Endodermal cell (in vitro differentiated cells): ENCODE data around the gene DNASE1L3. TPM values are rescaled to one million over a fixed set of nuclear protein-coding genes. Genes with fewer than 3 reads are reported as not detected.
A peak's percentile ranks its signal among the peaks of the same experiment; 100 is the strongest.

Source experiments
- DNase-seq: peaks from one replicate; pipeline ENCODE4 v3.0.0-alpha.2; 2017
- H3K27ac ChIP-seq: 2 replicates; pipeline ENCODE4 v1.5.1; 2013; ENCODE audit warnings: mild to moderate bottlenecking, low read depth, low read length, moderate library complexity
- H3K27me3 ChIP-seq: 2 replicates; pipeline ENCODE4 v1.6.1; 2013; ENCODE audit warnings: mild to moderate bottlenecking, low read length, moderate library complexity; ENCODE audit not compliant: insufficient read depth, control insufficient read depth, poor library complexity, severe bottlenecking
- H3K36me3 ChIP-seq: 2 replicates; pipeline ENCODE4 v1.7.0; 2013; ENCODE audit warnings: mild to moderate bottlenecking, low read length, moderate library complexity; ENCODE audit not compliant: control insufficient read depth, insufficient read depth
- H3K4me1 ChIP-seq: one replicate; pipeline ENCODE4 v1.7.0; 2013; ENCODE audit warnings: low read length; ENCODE audit not compliant: control insufficient read depth, insufficient read depth
- H3K4me3 ChIP-seq: 2 replicates; pipeline ENCODE4 v1.5.1; 2013; ENCODE audit warnings: mild to moderate bottlenecking, low read length, moderate library complexity
- H3K9ac ChIP-seq: 2 replicates; pipeline ENCODE4 v1.6.1; 2013; ENCODE audit warnings: mild to moderate bottlenecking, low read length, moderate library complexity; ENCODE audit not compliant: poor library complexity, severe bottlenecking; ENCODE audit errors: extremely low read depth
- H3K9me3 ChIP-seq: 2 replicates; pipeline ENCODE4 v1.6.1; 2013; ENCODE audit warnings: mild to moderate bottlenecking, low read length, moderate library complexity; ENCODE audit not compliant: control insufficient read depth
- H3K27ac Mint-ChIP-seq: 2 replicates; pipeline ENCODE4 v1.8.0; 2020; ENCODE audit warnings: mixed read lengths
- H3K27me3 Mint-ChIP-seq: 2 replicates; pipeline ENCODE4 v1.8.0; 2021; ENCODE audit warnings: mild to moderate bottlenecking, mixed read lengths; ENCODE audit not compliant: insufficient read depth
- H3K36me3 Mint-ChIP-seq: 2 replicates; pipeline ENCODE4 v1.8.0; 2020; ENCODE audit warnings: low read depth, mixed read lengths
- H3K4me1 Mint-ChIP-seq: 2 replicates; pipeline ENCODE4 v1.8.0; 2020; ENCODE audit warnings: mixed read lengths
- H3K4me3 Mint-ChIP-seq: 2 replicates; pipeline ENCODE4 v1.8.0; 2020; ENCODE audit warnings: mild to moderate bottlenecking, moderate library complexity, mixed read lengths
- H3K9me3 Mint-ChIP-seq: 2 replicates; pipeline ENCODE4 v1.8.0; 2020; ENCODE audit warnings: mild to moderate bottlenecking, mixed read lengths
- CTCF ChIP-seq: fragments of 200-600 bp; sonication (generic); conservative IDR thresholded peaks from 2 replicates; pipeline ENCODE4 v1.5.0; 2021; ENCODE audit warnings: antibody characterized with exemption, mild to moderate bottlenecking
- WGBS, 2 experiments: methylation state at CpG; one replicate each; pipeline versions ENCODE4 v1.1.5 to v1.1.7; 2013; ENCODE audit warnings: missing lambda C conversion rate in 2 of 2, mixed read lengths in 1 of 2; ENCODE audit not compliant: insufficient coverage in 1 of 2, insufficient read length in 1 of 2; 5-methylcytosine and 5-hydroxymethylcytosine counted together
- total RNA-seq, 2 donors: library from RNA; stranded (reverse); fragmentation: NEBNext Ultra II Directional in 1 of 2; extraction: Animal tissue kit (Norgen Biotek cat#: 25700) in 1 of 2; gene quantifications; 2 replicates in 1 of 2; 3 replicates in 1 of 2; pipeline ENCODE4 v1.2.1, GENCODE V29; 2021

The DNASE1L3 gene
- total RNA-seq, 2 donors from 2014 or later, result not detected

DNA sequence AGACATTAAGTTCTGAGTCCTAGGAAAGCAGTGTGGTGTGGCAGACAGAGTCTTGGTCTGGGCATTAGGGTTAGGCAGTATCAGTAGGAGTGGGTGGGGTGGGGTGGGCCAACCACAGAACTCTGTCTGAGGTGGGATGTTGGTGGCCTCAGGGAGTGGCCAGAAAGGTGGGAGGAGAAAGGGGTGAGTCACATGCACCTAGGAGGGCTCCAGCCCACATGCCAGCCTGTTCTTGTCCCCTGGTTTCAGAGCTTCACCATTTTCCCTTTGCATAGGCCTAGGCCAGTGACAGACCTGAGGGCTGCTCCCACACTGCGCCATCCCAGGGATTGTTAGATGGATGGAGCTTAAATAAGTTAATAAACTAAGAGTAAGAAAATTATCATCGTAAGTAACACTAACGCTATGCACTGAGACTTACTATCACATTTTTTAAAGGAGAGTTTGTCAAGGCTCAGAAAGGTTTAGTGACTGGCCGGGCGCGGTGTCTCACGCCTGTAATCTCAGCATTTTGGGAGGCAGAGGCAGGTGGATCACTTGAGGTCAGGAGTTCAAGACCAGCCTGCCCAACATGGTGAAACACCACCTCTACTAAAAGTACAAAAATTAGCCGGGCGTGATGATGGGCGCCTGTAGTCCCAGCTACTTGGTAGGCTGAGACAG lies 33.8 kb downstream of the DNASE1L3 start:
- Histone ChIP-seq H3K36me3 (peaks cover 10% of the 10 kb centered on the region), H3K4me3 (no peak overlapping the region), H3K9me3 (no peaks in the 10 kb centered on the region), H3K27ac (no peak overlapping the region), H3K27me3 (no peaks in the 10 kb centered on the region), H3K4me1 (peaks cover 20% of the 10 kb centered on the region), H3K9ac (no peak overlapping the region)
- no peak for TF ChIP-seq CTCF
- no peak overlapping the region for H3K27ac Mint-ChIP-seq
- DNase-seq, result peak; percentile 64
- peaks cover 2% of the 10 kb centered on the region for H3K36me3 Mint-ChIP-seq
- H3K27me3 Mint-ChIP-seq, result peaks cover 9% of the 10 kb centered on the region
- H3K4me3 Mint-ChIP-seq, result peak overlapping the region; percentile 59
- peaks cover 32% of the 10 kb centered on the region for H3K4me1 Mint-ChIP-seq
- WGBS, 2 experiments, result 64 to 95% methylated on average over 8 to 10 of the region's 10 CpGs
- no peaks in the 10 kb centered on the region for H3K9me3 Mint-ChIP-seq

DNA sequence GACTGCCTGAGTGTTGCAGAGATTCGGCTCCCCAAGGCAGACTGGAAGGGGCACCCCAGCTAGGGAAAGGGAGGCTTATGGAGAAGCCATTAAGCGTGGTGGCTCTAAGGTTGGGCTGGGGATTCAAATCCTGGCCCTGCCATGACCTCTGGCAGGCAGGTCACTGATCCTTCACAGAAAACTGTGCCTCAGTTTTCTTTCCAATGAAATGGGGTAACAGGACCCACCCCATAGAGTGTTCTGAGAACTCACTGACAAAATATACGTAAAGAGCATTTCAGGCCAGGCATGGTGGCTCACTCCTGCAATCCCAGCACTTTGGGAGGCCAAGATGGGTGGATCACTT lies 34.6 kb downstream of the DNASE1L3 start:
- Histone ChIP-seq H3K36me3 (peaks cover 18% of the 10 kb centered on the region), H3K27ac (no peak overlapping the region), H3K4me3 (no peak overlapping the region), H3K4me1 (peaks cover 21% of the 10 kb centered on the region), H3K9ac (no peak overlapping the region), H3K9me3 (no peaks in the 10 kb centered on the region), H3K27me3 (no peaks in the 10 kb centered on the region)
- no peak for DNase-seq
- H3K36me3 Mint-ChIP-seq, result peaks cover 10% of the 10 kb centered on the region
- no peaks in the 10 kb centered on the region for H3K9me3 Mint-ChIP-seq
- TF ChIP-seq CTCF, result no peak
- no peak overlapping the region for H3K4me3 Mint-ChIP-seq
- H3K27ac Mint-ChIP-seq, result no peak overlapping the region
- H3K27me3 Mint-ChIP-seq, result peaks cover 9% of the 10 kb centered on the region
- peaks cover 34% of the 10 kb centered on the region for H3K4me1 Mint-ChIP-seq
- 94 to 100% methylated on average over 2 to 3 of the region's 3 CpGs for WGBS, 2 experiments

DNA sequence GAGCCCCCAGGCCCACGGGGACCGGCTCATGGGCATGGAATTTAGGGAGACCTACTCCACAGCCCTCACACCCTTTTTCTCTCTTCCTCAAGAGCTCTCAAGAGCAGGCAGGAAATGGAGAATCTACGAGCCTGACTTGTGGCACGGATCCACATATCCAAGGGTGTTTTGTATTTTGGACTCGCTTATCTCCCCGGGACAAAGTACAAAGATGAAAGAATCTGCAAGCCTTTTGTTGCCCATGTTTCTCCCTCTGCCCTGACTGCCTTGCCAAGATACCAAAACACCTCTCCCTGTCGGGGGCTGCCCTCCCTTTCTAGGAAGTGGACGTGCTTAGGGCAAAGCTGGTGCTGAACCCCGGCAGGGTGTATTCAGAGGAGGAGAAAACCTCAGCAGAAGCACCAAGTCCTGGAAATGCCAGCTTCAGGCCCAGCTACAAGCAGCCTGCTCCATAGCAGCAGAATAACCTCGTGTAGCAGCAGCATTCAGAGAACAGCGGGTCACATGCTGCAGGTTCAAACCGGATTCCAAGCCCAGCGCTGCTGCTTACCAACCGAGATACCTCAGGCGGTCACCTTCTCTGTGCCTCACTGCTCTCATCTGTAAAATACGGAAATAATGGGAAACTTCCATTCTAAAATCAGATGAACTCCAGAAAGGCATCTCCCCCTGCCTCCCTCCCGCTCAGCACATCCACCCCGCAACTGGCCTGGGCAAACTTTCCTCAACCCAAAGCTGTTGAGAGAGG lies 35.2 kb downstream of the DNASE1L3 start:
- peak overlapping the region; percentile 90 for H3K27ac Mint-ChIP-seq
- Histone ChIP-seq H3K9me3 (no peaks in the 10 kb centered on the region), H3K4me1 (peaks cover 23% of the 10 kb centered on the region), H3K9ac (no peak overlapping the region), H3K27me3 (no peaks in the 10 kb centered on the region), H3K4me3 (no peak overlapping the region), H3K27ac (peak overlapping the region; percentile 13), H3K36me3 (peaks cover 23% of the 10 kb centered on the region)
- no peaks in the 10 kb centered on the region for H3K9me3 Mint-ChIP-seq
- WGBS, 2 experiments, result 54 to 65% methylated on average over 17 to 18 of the region's 18 CpGs
- no peak overlapping the region for H3K4me3 Mint-ChIP-seq
- peaks cover 12% of the 10 kb centered on the region for H3K36me3 Mint-ChIP-seq
- peaks cover 34% of the 10 kb centered on the region for H3K4me1 Mint-ChIP-seq
- TF ChIP-seq CTCF, result no peak
- peaks cover 9% of the 10 kb centered on the region for H3K27me3 Mint-ChIP-seq
- peak; percentile 71 for DNase-seq
